Activated naive CD8-positive, alpha-beta T cell treated with anti-CD3 and anti-CD28 coated beads, Interleukin-2, amount 10 ng/mL, durations not matched to agents 7 days and 5 days (primary cell): ENCODE measurements around the gene ARRB2. TPM values are rescaled to one million over a fixed set of nuclear protein-coding genes. Genes with fewer than 3 reads are reported as not detected.

Experiments used
- ATAC-seq: fragments of 150-1000 bp; cut with Tn5 transposase; one replicate; pipeline ENCODE4 v1.10.0; 2021; ENCODE audit warnings: low read depth, moderate library complexity
- POLR2A ChIA-PET: fragments of 350-600 bp; sonication (Branson Sonifier 250); formaldehyde crosslinking; loops from one replicate; lab custom pipeline; 2021; ENCODE audit warnings: antibody characterized with exemption; lab: Charles Lee
- DNase-seq: peaks from one replicate; pipeline ENCODE4 v3.0.0; 2021
- H3K27ac Mint-ChIP-seq: one replicate; pipeline ENCODE4 v1.8.0; 2022; ENCODE audit warnings: mild to moderate bottlenecking, mixed read lengths
- H3K27me3 Mint-ChIP-seq: one replicate; pipeline ENCODE4 v1.8.0; 2022; ENCODE audit warnings: mild to moderate bottlenecking, moderate library complexity, mixed read lengths
- H3K36me3 Mint-ChIP-seq: one replicate; pipeline ENCODE4 v1.8.0; 2021; ENCODE audit warnings: mild to moderate bottlenecking, mixed read lengths
- H3K4me1 Mint-ChIP-seq: one replicate; pipeline ENCODE4 v1.8.0; 2021; ENCODE audit warnings: mixed read lengths
- H3K4me3 Mint-ChIP-seq: one replicate; pipeline ENCODE4 v1.8.0; 2022; ENCODE audit warnings: mild to moderate bottlenecking, moderate library complexity, mixed read lengths
- H3K9me3 Mint-ChIP-seq: one replicate; pipeline ENCODE4 v1.8.0; 2021; ENCODE audit warnings: mixed read lengths
- total RNA-seq, 2 experiments: library from RNA; stranded (reverse); gene quantifications; one replicate each; pipeline ENCODE4 v1.2.3, GENCODE V29; 2021

The ARRB2 gene
- total RNA-seq, 2 experiments from 2014 or later: 325 to 330 TPM

- DNase-seq (no peak), ATAC-seq (no peak)
- peak overlapping the region; percentile 31 for H3K27ac Mint-ChIP-seq
- H3K4me3 Mint-ChIP-seq: peak overlapping the region; percentile 79
- no peaks in the 10 kb centered on the region for H3K9me3 Mint-ChIP-seq
- peaks cover 37% of the 10 kb centered on the region for H3K27me3 Mint-ChIP-seq
- POLR2A ChIA-PET: interaction anchor here (0.7 kb wide), 1 partner anchor 31 kb away, joined by 3 read pairs; no protein-coding TSS in a partner anchor
- H3K4me1 Mint-ChIP-seq: peaks cover 16% of the 10 kb centered on the region
- H3K36me3 Mint-ChIP-seq: no peaks in the 10 kb centered on the region
Observed at GRCh38 chr17:4740025-4740351, 29.6 kb downstream of the ARRB2 start.

- Mint-ChIP-seq H3K27ac (peak overlapping the region; percentile 31), H3K27me3 (peaks cover 37% of the 10 kb centered on the region), H3K9me3 (no peaks in the 10 kb centered on the region), H3K4me3 (peak overlapping the region; percentile 79), H3K4me1 (peaks cover 19% of the 10 kb centered on the region), H3K36me3 (no peaks in the 10 kb centered on the region)
- POLR2A ChIA-PET: no interaction called here
- ATAC-seq (no peak), DNase-seq (no peak)
Observed at GRCh38 chr17:4740584-4740983, 30.2 kb downstream of the ARRB2 start.

- POLR2A ChIA-PET: interaction anchor here (0.7 kb wide), 1 partner anchor 30 kb away, joined by 5 read pairs; no protein-coding TSS in a partner anchor
- ATAC-seq: no peak
- H3K4me1 Mint-ChIP-seq: peaks cover 15% of the 10 kb centered on the region
- H3K27ac Mint-ChIP-seq: no peak overlapping the region
- no peaks in the 10 kb centered on the region for H3K9me3 Mint-ChIP-seq
- no peak overlapping the region for H3K4me3 Mint-ChIP-seq
- H3K27me3 Mint-ChIP-seq: peaks cover 34% of the 10 kb centered on the region
- no peaks in the 10 kb centered on the region for H3K36me3 Mint-ChIP-seq
- DNase-seq: no peak
Observed at GRCh38 chr17:4741544-4741943, 31.1 kb downstream of the ARRB2 start.

- POLR2A ChIA-PET: no interaction called here
- peaks cover 31% of the 10 kb centered on the region for H3K27me3 Mint-ChIP-seq
- no peak overlapping the region for H3K4me3 Mint-ChIP-seq
- DNase-seq (no peak), ATAC-seq (no peak)
- H3K27ac Mint-ChIP-seq: no peak overlapping the region
- no peaks in the 10 kb centered on the region for H3K36me3 Mint-ChIP-seq
- no peaks in the 10 kb centered on the region for H3K9me3 Mint-ChIP-seq
- H3K4me1 Mint-ChIP-seq: peaks cover 17% of the 10 kb centered on the region
Observed at GRCh38 chr17:4742133-4742532, 31.7 kb downstream of the ARRB2 start.

GRCh38 chr17:4742629-4743028 is 32.2 kb downstream of the ARRB2 start:
- peaks cover 30% of the 10 kb centered on the region for H3K27me3 Mint-ChIP-seq
- peaks cover 19% of the 10 kb centered on the region for H3K4me1 Mint-ChIP-seq
- no peak overlapping the region for H3K27ac Mint-ChIP-seq
- H3K4me3 Mint-ChIP-seq: no peak overlapping the region
- DNase-seq (no peak), ATAC-seq (no peak)
- H3K36me3 Mint-ChIP-seq: no peaks in the 10 kb centered on the region
- H3K9me3 Mint-ChIP-seq: no peaks in the 10 kb centered on the region
- POLR2A ChIA-PET: no interaction called here

- Mint-ChIP-seq H3K27ac (no peak overlapping the region), H3K27me3 (peaks cover 26% of the 10 kb centered on the region), H3K9me3 (no peaks in the 10 kb centered on the region), H3K4me3 (no peak overlapping the region), H3K4me1 (peaks cover 25% of the 10 kb centered on the region), H3K36me3 (no peaks in the 10 kb centered on the region)
- DNase-seq (no peak), ATAC-seq (no peak)
- POLR2A ChIA-PET: interaction anchor here (1.0 kb wide), 1 partner anchor 12 kb away, joined by 4 read pairs; no protein-coding TSS in a partner anchor
Observed at GRCh38 chr17:4743216-4743615, 32.8 kb downstream of the ARRB2 start.

- H3K4me3 Mint-ChIP-seq: no peak overlapping the region
- H3K27ac Mint-ChIP-seq: no peak overlapping the region
- H3K9me3 Mint-ChIP-seq: no peaks in the 10 kb centered on the region
- H3K27me3 Mint-ChIP-seq: peaks cover 26% of the 10 kb centered on the region
- ATAC-seq (no peak), DNase-seq (no peak)
- POLR2A ChIA-PET: interaction anchor here (1.0 kb wide), 1 partner anchor 12 kb away, joined by 4 read pairs; no protein-coding TSS in a partner anchor
- H3K36me3 Mint-ChIP-seq: no peaks in the 10 kb centered on the region
- H3K4me1 Mint-ChIP-seq: peaks cover 21% of the 10 kb centered on the region
Observed at GRCh38 chr17:4743898-4744297, 33.5 kb downstream of the ARRB2 start.

GRCh38 chr17:4744999-4745969 is 34.9 kb downstream of the ARRB2 start:
- POLR2A ChIA-PET: no interaction called here
- peaks cover 30% of the 10 kb centered on the region for H3K27me3 Mint-ChIP-seq
- peak overlapping the region; percentile 26 for H3K27ac Mint-ChIP-seq
- H3K36me3 Mint-ChIP-seq: no peaks in the 10 kb centered on the region
- H3K9me3 Mint-ChIP-seq: no peaks in the 10 kb centered on the region
- peaks cover 18% of the 10 kb centered on the region for H3K4me1 Mint-ChIP-seq
- DNase-seq (no peak), ATAC-seq (no peak)
- H3K4me3 Mint-ChIP-seq: no peak overlapping the region

GRCh38 chr17:4747847-4748246 is 37.4 kb downstream of the ARRB2 start:
- no peak for DNase-seq
- POLR2A ChIA-PET: no interaction called here
- Mint-ChIP-seq H3K9me3 (no peaks in the 10 kb centered on the region), H3K36me3 (no peaks in the 10 kb centered on the region), H3K27me3 (peaks cover 25% of the 10 kb centered on the region), H3K4me1 (peaks cover 16% of the 10 kb centered on the region), H3K4me3 (peak overlapping the region; percentile 75), H3K27ac (peak overlapping the region; percentile 62)
- peak; percentile 92 for ATAC-seq

- Mint-ChIP-seq H3K36me3 (no peaks in the 10 kb centered on the region), H3K4me1 (peaks cover 16% of the 10 kb centered on the region), H3K27me3 (peaks cover 29% of the 10 kb centered on the region), H3K9me3 (no peaks in the 10 kb centered on the region), H3K4me3 (peak overlapping the region; percentile 1), H3K27ac (no peak overlapping the region)
- POLR2A ChIA-PET: no interaction called here
- DNase-seq: no peak
- no peak for ATAC-seq
Observed at GRCh38 chr17:4748686-4749085, 38.3 kb downstream of the ARRB2 start.

GRCh38 chr17:4750606-4751005 is 40.2 kb downstream of the ARRB2 start:
- POLR2A ChIA-PET: interaction anchor here (0.7 kb wide), 1 partner anchor 150 kb away, joined by 5 read pairs; no protein-coding TSS in a partner anchor

GRCh38 chr17:4751932-4752331 is 41.5 kb downstream of the ARRB2 start:
- peaks cover 11% of the 10 kb centered on the region for H3K4me1 Mint-ChIP-seq
- H3K27me3 Mint-ChIP-seq: peaks cover 44% of the 10 kb centered on the region
- POLR2A ChIA-PET: no interaction called here
- DNase-seq (no peak), ATAC-seq (no peak)
- H3K4me3 Mint-ChIP-seq: no peak overlapping the region
- H3K27ac Mint-ChIP-seq: no peak overlapping the region
- no peaks in the 10 kb centered on the region for H3K36me3 Mint-ChIP-seq
- H3K9me3 Mint-ChIP-seq: no peaks in the 10 kb centered on the region

More at GRCh38 chr17:4750606-4751005, 40.2 kb downstream of the ARRB2 start:
- Mint-ChIP-seq H3K9me3 (no peaks in the 10 kb centered on the region), H3K4me3 (no peak overlapping the region), H3K4me1 (peaks cover 13% of the 10 kb centered on the region), H3K27ac (no peak overlapping the region), H3K36me3 (no peaks in the 10 kb centered on the region), H3K27me3 (peaks cover 40% of the 10 kb centered on the region)
- no peak for DNase-seq
- no peak for ATAC-seq

- DNase-seq (no peak), ATAC-seq (no peak)
- Mint-ChIP-seq H3K4me1 (peaks cover 2% of the 10 kb centered on the region), H3K9me3 (no peaks in the 10 kb centered on the region), H3K27ac (no peak overlapping the region), H3K4me3 (no peak overlapping the region), H3K27me3 (peaks cover 54% of the 10 kb centered on the region), H3K36me3 (no peaks in the 10 kb centered on the region)
- POLR2A ChIA-PET: no interaction called here
Observed at GRCh38 chr17:4753392-4753791, 43.0 kb downstream of the ARRB2 start.

- no peak for ATAC-seq
- POLR2A ChIA-PET: no interaction called here
- H3K4me1 Mint-ChIP-seq: no peaks in the 10 kb centered on the region
- H3K4me3 Mint-ChIP-seq: no peak overlapping the region
- H3K27ac Mint-ChIP-seq: no peak overlapping the region
- DNase-seq: no peak
- H3K36me3 Mint-ChIP-seq: no peaks in the 10 kb centered on the region
- peaks cover 35% of the 10 kb centered on the region for H3K27me3 Mint-ChIP-seq
- no peaks in the 10 kb centered on the region for H3K9me3 Mint-ChIP-seq
Observed at GRCh38 chr17:4759776-4760236, 49.4 kb downstream of the ARRB2 start.
